ENCODE data around the gene HEXIM1.

Gene HEXIM1

GRCh38 chr17:45129940-45130680, 18.2 kb upstream of the HEXIM1 start:
- peak; percentile 70 for DNase-seq (ENCODE audit: low spot score)

- DNase-seq (ENCODE audit: low spot score), result no peak
Measured at GRCh38 chr17:45130681-45131615, 17.3 kb upstream of the HEXIM1 start.

- DNase-seq (ENCODE audit: low spot score), result no peak
Measured at GRCh38 chr17:45131616-45132319, 16.5 kb upstream of the HEXIM1 start.

GRCh38 chr17:45132320-45132571, 16.0 kb upstream of the HEXIM1 start, which contains the start of gene PLCD3:
PLCD3 (minus strand) TSS chr17:45132515; CDS start chr17:45132410, 105 bp downstream.
- no peak for DNase-seq (ENCODE audit: low spot score)

- DNase-seq (ENCODE audit: low spot score), result peak; percentile 86
Measured at GRCh38 chr17:45132572-45133463, 15.5 kb upstream of the HEXIM1 start.

- DNase-seq (ENCODE audit: low spot score), result peak; percentile 98
Measured at GRCh38 chr17:45135192-45135977, 12.9 kb upstream of the HEXIM1 start, which contains the start of gene ACBD4. ACBD4 (plus strand) TSS chr17:45135687; CDS start chr17:45136145, 458 bp downstream.

- DNase-seq (ENCODE audit: low spot score), result no peak
Measured at GRCh38 chr17:45135978-45136791, 12.1 kb upstream of the HEXIM1 start.

- no peak for DNase-seq (ENCODE audit: low spot score)
Measured at GRCh38 chr17:45136846-45137560, 11.3 kb upstream of the HEXIM1 start.

GRCh38 chr17:45137561-45138305, 10.5 kb upstream of the HEXIM1 start:
- DNase-seq (ENCODE audit: low spot score), result no peak

- no peak for DNase-seq (ENCODE audit: low spot score)
Measured at GRCh38 chr17:45138911-45139532, 9.3 kb upstream of the HEXIM1 start.

- DNase-seq (ENCODE audit: low spot score), result no peak
Measured at GRCh38 chr17:45139533-45139920, 8.7 kb upstream of the HEXIM1 start.

- no peak for DNase-seq (ENCODE audit: low spot score)
Measured at GRCh38 chr17:45143094-45143670, 5.1 kb upstream of the HEXIM1 start.

GRCh38 chr17:45143767-45144198, 4.5 kb upstream of the HEXIM1 start:
- DNase-seq (ENCODE audit: low spot score), result no peak

GRCh38 chr17:45144199-45145034, 3.9 kb upstream of the HEXIM1 start:
- DNase-seq (ENCODE audit: low spot score), result no peak

GRCh38 chr17:45145035-45145389, 3.3 kb upstream of the HEXIM1 start:
- DNase-seq (ENCODE audit: low spot score), result no peak

GRCh38 chr17:45146166-45146565, 2.1 kb upstream of the HEXIM1 start:
- DNase-seq (ENCODE audit: low spot score), result no peak

GRCh38 chr17:45146592-45146889, 1.7 kb upstream of the HEXIM1 start:
- no peak for DNase-seq (ENCODE audit: low spot score)
